ENCODE results near the gene AVL9.

GRCh38 chr7:32591938-32592337, 96.6 kb downstream of the AVL9 start:
- TF ChIP-seq, protein P1, sequence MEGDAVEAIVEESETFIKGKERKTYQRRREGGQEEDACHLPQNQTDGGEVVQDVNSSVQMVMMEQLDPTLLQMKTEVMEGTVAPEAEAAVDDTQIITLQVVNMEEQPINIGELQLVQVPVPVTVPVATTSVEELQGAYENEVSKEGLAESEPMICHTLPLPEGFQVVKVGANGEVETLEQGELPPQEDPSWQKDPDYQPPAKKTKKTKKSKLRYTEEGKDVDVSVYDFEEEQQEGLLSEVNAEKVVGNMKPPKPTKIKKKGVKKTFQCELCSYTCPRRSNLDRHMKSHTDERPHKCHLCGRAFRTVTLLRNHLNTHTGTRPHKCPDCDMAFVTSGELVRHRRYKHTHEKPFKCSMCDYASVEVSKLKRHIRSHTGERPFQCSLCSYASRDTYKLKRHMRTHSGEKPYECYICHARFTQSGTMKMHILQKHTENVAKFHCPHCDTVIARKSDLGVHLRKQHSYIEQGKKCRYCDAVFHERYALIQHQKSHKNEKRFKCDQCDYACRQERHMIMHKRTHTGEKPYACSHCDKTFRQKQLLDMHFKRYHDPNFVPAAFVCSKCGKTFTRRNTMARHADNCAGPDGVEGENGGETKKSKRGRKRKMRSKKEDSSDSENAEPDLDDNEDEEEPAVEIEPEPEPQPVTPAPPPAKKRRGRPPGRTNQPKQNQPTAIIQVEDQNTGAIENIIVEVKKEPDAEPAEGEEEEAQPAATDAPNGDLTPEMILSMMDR (IDR thresholded peaks at IDR 0.05), result no peak
- no peak for TF ChIP-seq POLR2A (IDR thresholded peaks at IDR 0.05)

Measured in Peyer's patch (tissue), 4 donors.